Adrenal gland (tissue), 5 donors: ENCODE results near the gene TMEM97.

Experiments
- CTCF ChIP-seq, 6 experiments: fragments of 450-650 bp in 4 of 6; fragments of 200-600 bp in 2 of 6; sonication (generic) in 1 of 6; IDR thresholded peaks; 1 replicate in 5 of 6; 2 replicates in 1 of 6; pipeline versions ENCODE4 v1.5.1 to v1.8.0; 2016 to 2021; ENCODE audit warnings: antibody characterized with exemption in 6 of 6, mild to moderate bottlenecking in 2 of 6, moderate library complexity in 1 of 6
- POLR2A ChIP-seq, 2 donors: fragments of 450-650 bp; IDR thresholded peaks; one replicate each; pipeline ENCODE4 v1.6.1; 2017; ENCODE audit warnings: antibody characterized with exemption in 2 of 2, mild to moderate bottlenecking in 2 of 2, moderate library complexity in 1 of 2
- donor health status: DM: no; HTN: no; CAD: no.

GRCh38 chr17:28366605-28367004, 47.6 kb downstream of the TMEM97 start:
- TF ChIP-seq CTCF (IDR thresholded peaks at IDR 0.05) (no peak), POLR2A (IDR thresholded peaks at IDR 0.05) (no peak)
